ENCODE measurements around the gene CCDC127.

DNA sequence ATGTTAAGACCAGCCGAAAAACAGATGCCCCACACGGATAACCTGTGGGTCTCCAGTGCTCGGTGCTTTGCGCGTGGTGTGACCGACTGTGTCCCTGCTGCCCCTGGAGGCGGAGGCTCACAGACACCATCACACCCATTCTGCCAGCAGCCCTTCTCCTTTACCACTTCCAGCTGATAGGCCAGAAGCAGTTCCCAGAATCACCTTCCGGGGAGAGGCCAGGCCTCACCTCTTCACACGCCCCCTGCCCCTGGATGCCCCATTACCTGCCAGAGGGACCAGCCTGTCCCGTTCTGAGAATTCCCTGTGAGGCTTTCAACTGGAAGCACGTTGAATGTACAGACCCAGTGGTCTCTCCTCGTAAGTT is 48.2 kb downstream of the CCDC127 start:
- TF ChIP-seq EP300 (IDR thresholded peaks at IDR 0.05) = no peak
- TF ChIP-seq, protein P1, sequence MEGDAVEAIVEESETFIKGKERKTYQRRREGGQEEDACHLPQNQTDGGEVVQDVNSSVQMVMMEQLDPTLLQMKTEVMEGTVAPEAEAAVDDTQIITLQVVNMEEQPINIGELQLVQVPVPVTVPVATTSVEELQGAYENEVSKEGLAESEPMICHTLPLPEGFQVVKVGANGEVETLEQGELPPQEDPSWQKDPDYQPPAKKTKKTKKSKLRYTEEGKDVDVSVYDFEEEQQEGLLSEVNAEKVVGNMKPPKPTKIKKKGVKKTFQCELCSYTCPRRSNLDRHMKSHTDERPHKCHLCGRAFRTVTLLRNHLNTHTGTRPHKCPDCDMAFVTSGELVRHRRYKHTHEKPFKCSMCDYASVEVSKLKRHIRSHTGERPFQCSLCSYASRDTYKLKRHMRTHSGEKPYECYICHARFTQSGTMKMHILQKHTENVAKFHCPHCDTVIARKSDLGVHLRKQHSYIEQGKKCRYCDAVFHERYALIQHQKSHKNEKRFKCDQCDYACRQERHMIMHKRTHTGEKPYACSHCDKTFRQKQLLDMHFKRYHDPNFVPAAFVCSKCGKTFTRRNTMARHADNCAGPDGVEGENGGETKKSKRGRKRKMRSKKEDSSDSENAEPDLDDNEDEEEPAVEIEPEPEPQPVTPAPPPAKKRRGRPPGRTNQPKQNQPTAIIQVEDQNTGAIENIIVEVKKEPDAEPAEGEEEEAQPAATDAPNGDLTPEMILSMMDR (IDR thresholded peaks at IDR 0.05) = no peak
